WERI-Rb-1 (cell line): ENCODE results near the gene MYLK.

ENCODE experiments used
- DNase-seq: peaks from one replicate; pipeline ENCODE4 v3.0.0-alpha.2; 2020
- H3K27ac ChIP-seq: fragments of 250-450 bp; sonication (Bioruptor Pico); 2 replicates; pipeline ENCODE4 v1.5.1; 2020; ENCODE audit warnings: mild to moderate bottlenecking, moderate library complexity
- H3K27me3 ChIP-seq: fragments of 250-450 bp; sonication (Bioruptor Pico); 2 replicates; pipeline ENCODE4 v1.5.1; 2021; ENCODE audit warnings: mild to moderate bottlenecking, low read depth, moderate library complexity; ENCODE audit not compliant: insufficient read depth, severe bottlenecking
- H3K36me3 ChIP-seq: fragments of 250-450 bp; sonication (Bioruptor Pico); 2 replicates; pipeline ENCODE4 v1.5.1; 2020; ENCODE audit warnings: mild to moderate bottlenecking, moderate library complexity
- H3K4me3 ChIP-seq: 2 replicates; pipeline ENCODE4 v1.5.1; 2011; ENCODE audit warnings: low read depth, mild to moderate bottlenecking, control low read depth, low read length
- H3K9me3 ChIP-seq: fragments of 250-450 bp; sonication (Bioruptor Pico); 2 replicates; pipeline ENCODE4 v1.5.1; 2021; ENCODE audit warnings: mild to moderate bottlenecking, moderate library complexity; ENCODE audit not compliant: severe bottlenecking
- CTCF ChIP-seq: IDR thresholded peaks from 2 replicates; pipeline ENCODE4 v1.5.1; 2011; ENCODE audit warnings: low read depth, mild to moderate bottlenecking, control low read depth, inconsistent platforms, low read length

The MYLK gene

GRCh38 chr3:123728014-123728413, 156.1 kb downstream of the MYLK start:
- Histone ChIP-seq H3K27me3 (no peaks in the 10 kb centered on the region), H3K27ac (no peak overlapping the region), H3K4me3 (no peak overlapping the region), H3K9me3 (no peaks in the 10 kb centered on the region), H3K36me3 (no peaks in the 10 kb centered on the region)
- no peak for TF ChIP-seq CTCF
- DNase-seq, result no peak

- H3K27me3 ChIP-seq, result no peaks in the 10 kb centered on the region
- no peak for DNase-seq
- no peaks in the 10 kb centered on the region for H3K36me3 ChIP-seq
- H3K4me3 ChIP-seq, result no peak overlapping the region
- H3K27ac ChIP-seq, result no peak overlapping the region
- TF ChIP-seq CTCF, result 0 out of 2 replicates have a peak, but pooled peaks have one; percentile 7
- no peaks in the 10 kb centered on the region for H3K9me3 ChIP-seq
Observed at GRCh38 chr3:123725652-123726400, 158.3 kb downstream of the MYLK start.

GRCh38 chr3:123724306-123724705, 159.8 kb downstream of the MYLK start:
- TF ChIP-seq CTCF, result peak; percentile 26; the same call in 1 of the 2 replicates
- Histone ChIP-seq H3K27ac (no peak overlapping the region), H3K36me3 (no peaks in the 10 kb centered on the region), H3K27me3 (no peaks in the 10 kb centered on the region), H3K4me3 (no peak overlapping the region), H3K9me3 (no peaks in the 10 kb centered on the region)
- no peak for DNase-seq

GRCh38 chr3:123723522-123724168, 160.5 kb downstream of the MYLK start:
- Histone ChIP-seq H3K4me3 (no peak overlapping the region), H3K27me3 (no peaks in the 10 kb centered on the region), H3K36me3 (no peaks in the 10 kb centered on the region), H3K9me3 (no peaks in the 10 kb centered on the region), H3K27ac (peak overlapping the region; percentile 69)
- peak; percentile 75 for DNase-seq
- peak; percentile 88 for TF ChIP-seq CTCF

- Histone ChIP-seq H3K27ac (peak overlapping the region; percentile 69), H3K27me3 (no peaks in the 10 kb centered on the region), H3K9me3 (no peaks in the 10 kb centered on the region), H3K4me3 (no peak overlapping the region), H3K36me3 (no peaks in the 10 kb centered on the region)
- no peak for DNase-seq
- TF ChIP-seq CTCF, result no peak
Observed at GRCh38 chr3:123723070-123723469, 161.1 kb downstream of the MYLK start.
